NCI-H226 (cell line): ENCODE results near the gene P2RX7.

Experiments used
- DNase-seq: peaks from one replicate; pipeline ENCODE4 v3.0.0-alpha.2; 2015

Gene P2RX7

DNA sequence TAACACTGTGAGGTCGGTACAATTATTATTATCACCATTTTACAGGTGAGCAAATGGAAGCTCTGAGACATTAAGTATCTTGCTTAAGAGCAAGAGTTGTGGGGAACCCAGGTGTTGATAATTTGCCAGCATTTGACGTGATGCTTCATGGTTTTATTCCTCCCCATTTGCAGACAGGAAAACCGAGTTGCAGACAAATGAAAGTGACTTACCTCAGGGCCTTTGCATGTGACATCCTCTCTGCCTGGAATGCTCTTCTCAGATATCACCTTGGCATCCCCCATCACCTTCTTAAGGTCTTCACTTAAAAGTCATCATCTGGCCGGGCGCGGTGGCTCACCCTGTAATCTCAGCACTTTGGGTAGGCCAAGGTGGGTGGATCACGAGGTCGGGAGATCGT, 21.0 kb upstream of the P2RX7 start:
- no peak for DNase-seq

DNA sequence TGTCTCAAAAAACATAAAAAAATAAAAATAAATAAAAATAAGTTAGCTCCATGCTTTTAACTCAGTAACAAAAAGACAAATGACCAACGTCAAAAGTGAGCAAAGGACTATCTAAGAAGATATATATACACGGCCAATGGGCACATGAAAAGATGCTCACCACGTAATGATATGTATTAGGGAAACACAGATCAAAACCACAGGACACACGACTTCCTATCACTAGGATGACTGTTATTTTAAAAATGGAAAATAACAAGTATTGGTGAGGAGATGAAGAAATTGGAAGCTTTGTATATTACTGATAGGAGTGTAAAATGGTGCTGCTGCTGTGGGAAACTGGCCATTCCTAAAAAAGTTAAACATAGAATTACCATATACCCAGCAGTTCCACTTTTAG, 20.2 kb upstream of the P2RX7 start:
- no peak for DNase-seq

DNA sequence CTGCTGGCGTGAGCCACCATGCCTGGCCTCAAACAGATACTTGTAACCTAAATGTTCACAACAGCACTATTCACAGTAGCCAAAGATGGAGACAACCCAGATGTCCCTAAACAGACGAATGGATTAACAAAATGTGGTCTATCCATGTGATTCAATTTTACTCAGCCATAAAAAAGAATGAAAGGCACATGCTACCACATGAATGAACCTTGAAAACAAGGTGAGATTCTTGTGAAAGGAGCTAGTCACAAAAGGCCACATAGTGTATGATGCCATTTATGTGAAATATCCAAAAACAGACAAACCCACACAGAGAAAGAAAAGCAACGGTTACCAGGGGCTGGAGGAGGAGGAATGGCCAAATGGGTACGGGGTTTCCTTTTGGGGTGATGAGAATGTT, 19.6 kb upstream of the P2RX7 start:
- no peak for DNase-seq

DNA sequence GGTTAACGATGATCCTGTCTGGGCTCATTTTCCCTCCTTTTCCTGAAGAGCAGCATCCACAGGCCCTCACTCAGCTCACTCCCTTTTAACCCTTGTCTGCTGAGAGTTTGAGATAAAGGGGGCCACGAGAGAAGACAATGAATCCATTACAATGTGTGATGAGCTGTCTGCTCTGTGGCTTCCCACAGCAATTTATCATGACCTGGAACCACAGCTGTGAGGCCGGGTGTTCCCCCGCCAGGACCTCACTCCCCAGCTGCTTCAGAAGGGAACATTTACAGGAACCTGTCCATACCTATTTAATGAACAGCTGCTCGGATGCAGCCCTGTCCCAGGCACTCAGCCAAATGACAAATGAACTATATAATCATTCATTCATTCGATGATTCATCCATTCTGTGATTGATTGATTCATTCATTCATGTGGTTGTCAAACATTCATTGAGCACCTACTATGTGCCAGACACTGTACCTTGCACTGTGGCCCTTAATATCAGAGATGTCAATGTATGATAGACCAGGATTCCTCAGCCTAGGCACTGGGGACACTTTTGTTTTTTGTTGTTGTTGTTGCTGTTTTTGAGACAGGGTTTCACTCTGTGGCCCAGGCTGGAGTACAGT, 18.5 kb upstream of the P2RX7 start:
- DNase-seq: no peak

DNA sequence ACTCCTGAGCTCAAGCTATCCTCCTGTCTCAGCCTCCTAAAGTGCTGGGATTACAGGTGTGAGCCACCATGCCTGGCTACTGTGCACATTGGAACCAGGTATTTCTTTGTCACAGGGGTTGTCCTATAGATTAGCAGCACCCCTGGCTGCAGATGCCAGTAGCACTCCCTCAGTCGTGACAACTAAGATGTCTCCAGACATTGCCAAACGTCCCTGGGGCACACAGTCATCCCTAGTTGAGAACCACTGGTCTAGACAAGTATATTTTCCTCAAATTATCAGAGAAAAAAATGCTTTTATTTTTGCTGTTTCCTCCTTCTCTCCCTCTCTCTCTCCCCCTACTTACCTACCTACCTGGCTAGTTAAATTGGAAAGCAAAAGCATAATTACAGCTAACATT, 17.9 kb upstream of the P2RX7 start:
- DNase-seq: no peak

DNA sequence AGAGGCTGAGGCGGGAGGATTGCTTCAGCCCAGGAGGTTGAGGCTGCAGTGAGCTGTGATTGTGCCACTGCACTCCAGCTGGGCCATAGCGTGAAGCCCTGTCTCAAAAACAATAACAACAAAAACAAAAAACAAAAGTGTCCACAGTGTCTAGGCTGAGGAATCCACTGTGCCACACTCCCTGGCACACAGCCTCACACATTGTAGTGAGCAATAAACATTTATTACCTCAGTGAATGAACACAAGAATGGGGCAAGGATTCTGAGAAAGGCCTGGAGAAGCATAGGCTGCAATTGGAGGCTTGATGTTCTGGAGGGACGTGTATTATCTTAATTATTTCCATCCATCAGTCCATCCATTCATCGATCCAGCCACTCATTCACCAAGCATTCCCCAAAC, 17.1 kb upstream of the P2RX7 start:
- DNase-seq: no peak

DNA sequence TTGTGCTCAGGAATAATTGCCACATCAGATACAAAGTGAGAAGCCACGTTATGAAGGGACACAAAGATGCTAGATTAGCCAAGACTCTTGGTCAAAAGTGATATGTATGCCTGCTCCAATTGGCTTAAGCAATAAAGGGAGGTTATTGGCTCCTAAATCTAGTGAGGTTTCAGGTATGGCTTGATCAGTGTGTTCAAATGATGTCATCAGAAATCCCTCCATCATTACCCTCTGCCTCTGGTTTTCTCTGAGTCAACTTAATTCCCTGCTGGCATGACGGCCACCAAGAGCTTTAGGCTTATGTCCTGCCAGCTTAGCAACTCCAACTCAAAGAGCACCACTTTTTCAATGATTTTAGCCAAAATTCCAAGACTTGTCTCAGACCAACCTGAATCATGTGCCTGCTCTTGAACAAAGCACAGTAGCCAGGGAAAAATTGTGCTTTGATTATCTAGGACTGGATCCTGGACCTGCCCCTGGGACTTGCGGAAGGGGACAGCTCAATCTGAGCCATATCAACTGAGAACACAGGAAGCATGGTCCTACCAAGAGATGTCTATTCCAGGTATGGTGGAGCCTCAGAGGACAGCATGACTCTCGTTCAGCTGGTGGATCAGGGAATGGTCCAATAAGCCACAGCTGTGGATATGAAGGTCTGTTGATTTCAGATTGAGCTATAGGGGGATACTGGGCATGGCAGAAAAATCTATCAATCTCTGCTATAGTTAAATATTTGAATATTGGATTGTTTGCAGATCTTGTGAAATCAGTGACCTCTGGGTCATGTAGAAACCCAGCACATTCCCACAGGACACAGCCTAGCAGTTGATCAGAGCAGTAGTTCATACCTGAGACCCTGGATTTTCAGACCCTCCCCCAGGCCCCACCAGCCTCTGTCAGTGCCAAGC, 16.1 kb upstream of the P2RX7 start:
- no peak for DNase-seq

DNA sequence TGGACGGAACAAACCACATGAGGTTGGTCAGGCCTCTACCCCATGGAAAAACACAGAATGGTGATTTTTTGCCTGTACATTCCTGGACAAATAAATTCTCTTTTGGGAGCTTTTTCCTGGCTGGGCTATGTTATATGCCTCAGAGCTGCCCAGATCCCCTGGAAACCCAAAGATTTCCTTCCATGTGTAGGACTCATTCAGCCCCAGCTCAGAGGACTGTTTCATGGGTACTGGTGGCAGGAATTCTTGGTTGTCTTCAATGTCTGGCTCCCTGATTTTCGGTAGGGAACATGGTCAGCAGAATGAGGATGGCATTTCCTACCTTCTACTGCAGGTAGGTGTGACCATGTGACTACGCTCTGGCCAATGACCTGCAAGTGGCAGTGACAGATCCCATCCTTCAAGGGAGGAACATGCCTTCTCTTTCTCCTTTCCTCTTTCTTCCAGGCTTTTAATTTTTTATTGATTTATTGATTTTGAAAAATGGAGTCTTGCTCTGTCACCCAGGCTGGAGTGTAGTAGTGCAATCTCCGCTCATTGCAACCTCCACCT, 15.4 kb upstream of the P2RX7 start:
- no peak for DNase-seq

DNA sequence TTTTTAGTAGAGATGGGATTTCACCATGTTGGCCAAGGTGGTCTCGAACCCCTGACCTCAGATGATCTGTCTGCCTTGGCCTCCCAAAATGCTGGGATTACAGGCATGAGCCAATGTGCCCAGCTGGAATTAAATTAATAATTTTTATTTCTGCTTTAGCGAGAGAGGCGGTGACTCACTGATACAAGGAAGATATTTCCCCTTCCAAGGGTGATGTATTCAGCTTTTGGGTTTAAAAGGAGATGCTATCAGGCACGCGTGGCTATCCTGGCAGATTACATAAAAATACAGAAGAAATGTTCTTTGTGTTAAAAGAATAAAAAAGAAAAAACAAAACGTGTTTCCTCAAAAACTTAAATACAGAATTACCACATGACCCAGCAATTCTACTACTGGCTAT, 12.4 kb upstream of the P2RX7 start:
- DNase-seq: peak; percentile 37

DNA sequence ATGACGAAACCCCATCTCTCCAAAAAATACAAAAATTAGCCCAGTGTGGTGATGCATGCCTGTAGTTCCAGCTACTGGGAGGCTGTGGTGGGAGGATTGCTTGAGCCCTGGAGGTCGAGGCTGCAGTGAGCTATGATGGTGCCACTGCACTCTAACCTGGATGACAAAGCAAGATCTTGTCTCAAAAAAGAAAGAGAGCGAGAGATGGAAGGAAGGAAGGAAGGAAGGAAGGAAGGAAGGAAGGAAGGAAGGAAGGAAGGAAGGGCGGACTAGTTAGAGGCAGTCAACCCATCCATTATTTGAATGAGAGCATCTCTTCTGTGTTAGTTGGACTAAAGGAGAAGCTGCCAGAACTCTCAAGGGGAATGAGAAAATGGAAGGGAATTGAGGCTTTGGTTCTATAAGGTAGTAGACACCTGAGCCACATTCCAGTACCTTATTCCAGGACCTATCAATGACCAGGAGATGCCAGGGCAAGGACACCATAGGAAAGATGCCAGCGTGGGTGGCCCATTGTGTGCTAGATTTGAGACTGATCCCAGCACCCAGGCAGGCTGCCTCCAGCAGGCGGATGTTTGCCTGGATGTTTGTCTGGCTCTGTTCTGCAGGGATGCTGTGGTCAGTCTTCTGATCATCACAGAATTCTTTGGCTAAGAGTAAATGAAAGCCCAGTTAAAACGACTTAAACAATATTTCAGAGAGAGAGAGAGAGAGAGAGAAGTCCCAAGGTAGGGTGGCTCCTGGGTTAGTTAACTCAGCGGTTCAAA, 11.5 kb upstream of the P2RX7 start:
- no peak for DNase-seq

DNA sequence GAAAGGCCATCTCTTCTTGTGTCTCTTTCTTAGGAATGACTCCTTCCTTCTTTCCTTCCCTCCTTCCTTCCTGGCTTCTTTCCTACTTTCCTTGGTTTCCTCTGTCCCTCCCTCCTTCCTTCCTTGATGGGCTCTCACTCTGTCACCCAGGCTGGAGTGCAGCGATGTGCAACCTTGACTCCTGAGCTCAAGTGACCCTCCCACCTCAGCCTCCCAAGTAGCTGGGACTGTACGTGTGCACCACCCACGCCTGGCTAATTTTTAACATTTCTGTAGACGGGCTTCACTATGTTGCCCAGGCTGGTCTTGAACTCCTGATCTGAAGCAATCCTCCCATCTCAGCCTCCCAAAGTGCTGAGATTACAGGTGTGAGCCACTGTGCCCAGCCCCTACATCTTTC, 10.9 kb upstream of the P2RX7 start:
- no peak for DNase-seq

DNA sequence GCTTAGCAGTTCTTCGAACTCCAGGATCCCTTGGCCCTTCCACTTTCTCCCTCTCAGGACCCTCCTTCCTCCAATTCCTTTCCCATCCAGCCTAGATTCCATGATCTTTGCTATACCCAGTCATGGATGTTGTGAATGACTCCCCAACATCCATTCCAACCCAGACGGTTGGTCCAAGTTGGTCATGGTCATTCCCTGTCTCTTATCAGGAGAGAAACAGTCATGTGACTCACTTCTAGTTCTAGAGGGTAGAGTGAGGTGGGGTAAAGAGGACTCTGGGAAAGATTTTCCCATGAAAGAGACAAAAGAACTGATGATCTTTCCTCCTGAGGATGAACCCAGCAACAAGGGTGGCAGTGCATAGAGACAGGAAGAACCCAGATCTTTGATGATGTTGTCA, 9.2 kb upstream of the P2RX7 start:
- DNase-seq: no peak

DNA sequence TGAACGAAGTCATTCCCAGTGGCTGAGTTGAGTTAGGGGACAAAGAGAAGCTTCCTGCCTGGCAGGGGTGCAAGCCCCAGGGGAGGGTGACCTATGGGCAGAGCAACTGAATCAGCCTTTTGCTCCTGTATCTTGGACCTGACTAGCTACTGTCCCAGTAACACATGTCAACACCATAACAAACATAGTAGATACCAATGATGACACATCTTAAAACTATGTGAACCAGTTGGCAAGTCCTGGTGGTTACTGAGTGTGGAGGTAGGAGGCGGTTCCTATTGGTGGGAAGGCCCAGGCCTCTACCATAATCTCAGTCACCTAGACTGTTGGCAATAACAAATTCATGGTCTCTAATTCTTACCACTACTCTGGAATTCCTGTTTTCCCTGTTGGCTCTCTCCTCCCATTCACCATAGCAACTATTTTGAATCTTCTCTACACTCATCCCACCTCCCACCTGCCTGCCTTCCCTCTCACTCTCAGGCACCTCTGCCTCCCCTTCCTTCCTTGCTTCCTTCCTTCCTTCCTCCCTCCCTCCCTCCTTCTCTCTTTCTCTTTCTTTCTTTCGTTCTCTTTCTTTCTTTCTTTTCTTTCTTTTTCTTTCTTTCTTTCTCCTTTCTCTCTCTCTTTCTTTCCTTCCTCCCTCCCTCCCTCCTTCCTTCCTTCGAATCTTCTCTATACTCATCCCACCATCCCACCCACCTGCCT, 8.1 kb upstream of the P2RX7 start:
- peak; percentile 98 for DNase-seq

DNA sequence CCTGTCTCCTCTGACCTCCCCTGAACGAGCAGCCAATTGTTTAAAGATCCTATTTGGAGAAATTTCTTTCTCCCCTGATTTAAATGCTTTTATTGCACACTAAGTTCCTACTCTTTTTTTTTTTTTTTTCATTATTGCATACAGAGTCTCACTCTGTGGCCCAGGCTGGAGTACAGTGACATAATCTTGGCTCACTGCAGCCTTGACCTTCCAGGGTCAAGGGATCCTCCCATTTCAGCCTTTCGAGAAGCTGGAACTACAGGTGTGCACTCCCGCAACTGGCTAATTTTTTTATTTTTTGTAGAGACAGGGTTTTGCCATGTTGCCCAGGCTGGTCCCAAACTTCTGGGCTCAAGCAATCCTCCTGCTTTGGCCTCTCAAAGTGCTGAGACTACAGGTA, 5.2 kb upstream of the P2RX7 start:
- DNase-seq: no peak

DNA sequence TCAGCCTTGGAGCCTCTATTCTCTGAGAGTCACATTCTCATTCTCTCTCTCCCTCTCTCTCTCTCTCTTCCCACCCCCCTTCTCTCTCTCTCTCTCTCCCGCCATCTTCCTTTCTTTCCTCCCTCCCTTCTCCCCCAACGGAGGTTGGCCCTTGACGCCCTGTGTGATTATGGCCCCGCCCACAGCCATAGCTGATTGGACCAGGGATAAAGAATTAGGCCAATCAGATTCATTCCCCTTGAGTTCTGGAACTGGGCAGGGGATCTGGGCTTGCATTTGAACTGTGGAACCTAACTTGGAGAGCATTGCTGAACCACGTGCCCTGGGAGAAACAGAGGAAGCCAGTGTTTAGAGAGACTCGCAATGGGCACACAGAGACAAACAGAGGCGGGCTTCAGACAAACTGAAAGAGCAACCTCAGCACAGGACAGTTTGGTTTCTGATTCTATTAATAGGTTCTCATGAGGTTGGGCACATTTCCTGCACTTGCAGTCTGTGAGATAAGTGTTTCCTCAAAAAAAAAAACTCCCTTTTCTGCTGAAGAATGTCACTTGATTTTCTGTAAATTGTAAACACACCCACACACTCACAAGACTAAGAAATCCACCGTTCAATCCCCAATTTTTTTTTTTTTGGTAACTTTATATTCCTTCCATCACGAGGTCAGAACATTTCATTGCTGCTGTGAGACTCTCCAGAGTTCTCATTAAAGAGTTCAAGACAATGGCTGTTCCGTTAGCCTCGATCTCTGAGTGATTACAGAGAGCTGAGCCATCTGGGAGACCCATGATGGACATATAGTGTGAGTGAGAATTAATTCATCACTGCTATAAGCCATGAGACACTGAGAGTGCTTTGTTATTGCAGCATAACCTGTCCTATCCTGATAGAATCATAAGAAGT, 3.5 kb upstream of the P2RX7 start:
- no peak for DNase-seq

DNA sequence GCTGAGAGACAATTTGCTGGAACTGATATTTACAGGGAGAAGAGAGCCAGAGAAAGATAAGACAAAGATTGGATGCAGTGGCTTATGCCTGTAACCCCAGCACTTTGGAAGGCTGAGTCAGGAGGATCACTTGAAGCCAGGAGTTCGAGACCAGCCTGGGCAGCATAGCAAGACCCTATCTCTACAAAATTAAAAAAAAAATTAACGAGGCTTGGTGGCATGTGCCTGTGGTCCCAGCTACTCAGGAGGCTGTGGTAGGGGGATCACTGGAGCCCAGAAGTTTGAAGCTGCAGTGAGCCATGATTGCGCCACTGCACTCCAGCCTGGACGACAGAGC, 2.9 kb upstream of the P2RX7 start:
- DNase-seq: no peak

DNA sequence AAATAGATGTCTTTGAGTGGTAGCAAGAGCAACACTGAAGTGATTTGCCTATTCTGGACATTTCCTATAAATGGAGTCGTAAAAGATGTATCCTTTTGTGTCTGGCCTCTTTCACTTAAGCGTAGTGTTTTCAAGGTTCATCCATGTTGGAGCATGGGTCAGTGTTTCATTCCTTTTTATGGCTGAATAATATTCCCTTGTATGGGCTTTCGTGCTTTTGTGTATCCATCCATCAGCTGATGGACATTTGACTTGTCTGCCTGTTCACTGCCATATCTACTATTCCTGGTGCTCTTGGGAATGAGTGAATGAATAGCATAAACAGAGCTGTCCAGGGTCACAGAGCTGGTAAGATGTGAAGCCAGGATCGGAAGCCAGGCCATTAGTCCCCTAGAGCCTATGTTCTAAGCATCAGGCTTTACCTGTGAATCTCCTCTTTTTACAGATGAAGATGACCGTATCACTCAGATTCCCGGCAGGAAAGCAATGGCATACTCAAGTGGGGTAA, 1.8 kb upstream of the P2RX7 start:
- DNase-seq: no peak

DNA sequence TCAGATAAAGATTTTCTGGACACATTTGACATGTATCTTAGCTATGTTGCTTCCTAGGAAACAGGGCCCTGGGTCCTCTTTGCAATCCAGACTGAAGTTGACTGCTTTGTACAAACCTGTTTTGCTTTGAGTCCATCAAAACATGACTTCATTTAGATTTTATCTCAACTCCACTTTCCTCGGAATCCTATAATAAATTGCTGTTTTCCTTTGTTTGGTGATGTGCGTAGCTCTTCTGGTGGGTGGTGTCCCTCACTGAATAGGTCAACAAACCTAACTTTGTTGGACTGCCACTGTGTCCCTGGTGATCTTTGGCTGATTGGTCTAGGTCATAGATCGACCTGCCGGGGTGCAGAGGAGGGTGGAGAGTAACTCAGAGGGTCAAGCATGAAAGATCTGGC, 735 bp upstream of the P2RX7 start:
- DNase-seq: no peak

DNA sequence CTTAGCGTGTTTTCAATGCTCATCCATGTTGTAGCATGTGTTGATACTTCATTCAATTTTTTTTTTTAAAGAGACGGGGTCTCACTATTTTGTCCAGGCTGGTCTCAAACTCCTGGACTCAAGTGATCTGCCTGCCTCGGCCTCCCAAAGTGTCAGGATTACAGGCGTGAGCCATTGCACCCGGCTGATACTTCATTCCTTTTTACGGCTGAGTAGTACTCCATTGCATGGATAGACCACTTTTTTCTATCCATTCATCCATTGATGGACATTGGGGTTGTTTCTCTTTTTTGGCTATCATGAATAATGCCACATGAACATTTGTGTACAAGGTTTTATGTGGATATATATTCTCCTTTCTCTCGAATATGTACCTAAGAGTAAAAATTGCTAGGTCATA, 1.2 kb downstream of the P2RX7 start:
- no peak for DNase-seq

DNA sequence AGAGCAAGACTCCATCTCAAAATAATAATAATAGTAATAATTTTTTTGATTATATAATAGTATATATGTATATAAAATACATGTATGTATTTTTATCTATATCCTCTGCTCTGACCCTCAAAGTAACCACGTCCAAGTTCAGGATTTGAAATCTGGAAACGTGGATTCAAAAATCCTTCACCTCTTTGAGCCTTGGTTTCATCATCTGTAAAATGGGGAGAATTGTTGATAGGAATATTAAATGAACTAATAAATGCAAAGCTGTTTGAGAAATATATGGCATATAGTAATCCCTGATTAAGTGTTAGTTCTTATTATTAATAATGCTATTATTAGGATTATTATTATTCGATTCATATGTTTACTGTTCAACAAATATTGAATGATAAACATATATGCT, 2.6 kb downstream of the P2RX7 start:
- DNase-seq: no peak

DNA sequence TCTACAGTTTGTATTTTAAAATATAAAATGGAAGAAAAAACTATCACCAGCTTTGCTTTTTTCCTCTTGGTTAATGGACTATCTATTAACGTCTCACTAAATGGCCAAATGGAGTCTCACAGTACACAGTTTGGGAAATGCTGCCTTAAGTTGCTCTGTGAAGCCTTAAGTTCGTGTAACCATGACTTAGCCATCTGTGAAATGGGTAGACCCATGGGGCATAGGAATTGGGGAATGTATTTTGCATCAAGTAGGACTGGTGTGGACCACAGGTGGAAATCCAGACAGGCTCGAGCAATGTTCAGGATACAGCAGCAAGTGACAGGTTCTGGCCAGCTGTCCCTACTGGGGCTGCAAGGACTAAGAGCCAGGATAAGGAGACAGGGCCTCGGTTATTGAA, 4.8 kb downstream of the P2RX7 start:
- no peak for DNase-seq

DNA sequence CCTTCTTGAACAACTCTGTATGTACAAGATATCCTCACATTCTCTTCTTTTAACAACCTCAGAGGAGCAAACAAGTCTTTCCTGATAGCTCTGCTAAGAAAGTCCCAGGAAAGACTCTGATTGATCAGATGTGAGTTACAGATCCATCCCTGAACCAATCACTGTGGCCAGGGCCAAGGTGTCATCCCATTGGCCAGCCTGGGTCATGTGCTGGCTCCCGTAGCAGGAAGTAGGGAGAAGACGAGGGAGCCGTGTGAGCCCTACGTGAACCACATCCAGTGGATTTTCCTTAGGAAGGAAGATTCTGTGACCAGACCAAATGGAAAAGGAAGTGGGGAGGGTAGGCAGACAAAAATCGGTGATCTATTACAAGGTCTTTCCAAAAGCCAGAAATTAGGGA, 5.6 kb downstream of the P2RX7 start:
- no peak for DNase-seq
